CD4-positive, alpha-beta memory T cell (primary cell): Measurements from ENCODE around the gene GABRR2. TPM values are rescaled to one million over a fixed set of nuclear protein-coding genes. Genes with fewer than 3 reads are reported as not detected.

Experiments used
- CTCF ChIA-PET: fragments of 350-600 bp; sonication (Branson Sonifier 250); formaldehyde crosslinking; loops from one replicate; lab custom pipeline; 2021; ENCODE audit warnings: inconsistent platforms; ENCODE audit not compliant: partially characterized antibody; lab: Charles Lee
- POLR2A ChIA-PET: fragments of 350-600 bp; sonication (Branson Sonifier 250); formaldehyde crosslinking; loops from one replicate; lab custom pipeline; 2021; ENCODE audit not compliant: partially characterized antibody; lab: Charles Lee
- DNase-seq, 5 donors: peaks; one replicate each; pipeline versions ENCODE4 v3.0.0 to v3.0.0-alpha.2; 2020 to 2022; ENCODE audit warnings: mixed read lengths in 1 of 5
- H3K27ac ChIP-seq: one replicate; pipeline ENCODE4 v1.7.0; 2013; ENCODE audit warnings: low read depth, low read length
- H3K27me3 ChIP-seq: 2 replicates; pipeline ENCODE4 v1.7.0; 2013; ENCODE audit warnings: mild to moderate bottlenecking, low read length, moderate library complexity; ENCODE audit not compliant: insufficient read depth
- H3K36me3 ChIP-seq: 2 replicates; pipeline ENCODE4 v1.7.0; 2013; ENCODE audit warnings: mild to moderate bottlenecking, low read length, moderate library complexity; ENCODE audit not compliant: insufficient read depth
- H3K4me1 ChIP-seq: 2 replicates; pipeline ENCODE4 v1.7.0; 2013; ENCODE audit warnings: mild to moderate bottlenecking, low read length, moderate library complexity; ENCODE audit not compliant: insufficient read depth
- H3K4me3 ChIP-seq, 2 donors: one replicate each; pipeline ENCODE4 v1.7.0; 2013; ENCODE audit warnings: low read length in 2 of 2, mild to moderate bottlenecking in 1 of 2
- H3K9me3 ChIP-seq, 2 donors: one replicate each; pipeline ENCODE4 v1.7.0; 2013; ENCODE audit warnings: low read length in 2 of 2, control low read depth in 1 of 2; ENCODE audit not compliant: control insufficient read depth in 1 of 2
- H3K27ac Mint-ChIP-seq, 7 donors: one replicate each; pipeline ENCODE4 v1.8.0; 2020 to 2021; ENCODE audit warnings: mixed read lengths in 7 of 7, mild to moderate bottlenecking in 6 of 7, inconsistent platforms in 3 of 7, moderate library complexity in 3 of 7
- H3K27me3 Mint-ChIP-seq, 2 donors: one replicate each; pipeline ENCODE4 v1.8.0; 2020 to 2021; ENCODE audit warnings: mixed read lengths in 2 of 2
- H3K36me3 Mint-ChIP-seq, 2 donors: one replicate each; pipeline ENCODE4 v1.8.0; 2020 to 2021; ENCODE audit warnings: mixed read lengths in 2 of 2, inconsistent platforms in 1 of 2, mild to moderate bottlenecking in 1 of 2
- H3K4me1 Mint-ChIP-seq, 4 donors: one replicate each; pipeline ENCODE4 v1.8.0; 2020 to 2021; ENCODE audit warnings: mixed read lengths in 4 of 4, mild to moderate bottlenecking in 1 of 4
- H3K4me3 Mint-ChIP-seq, 8 donors: one replicate each; pipeline ENCODE4 v1.8.0; 2020 to 2021; ENCODE audit warnings: mixed read lengths in 8 of 8, mild to moderate bottlenecking in 7 of 8, moderate library complexity in 6 of 8, inconsistent platforms in 3 of 8
- H3K9me3 Mint-ChIP-seq, 8 donors: one replicate each; pipeline ENCODE4 v1.8.0; 2020 to 2021; ENCODE audit warnings: mixed read lengths in 8 of 8, mild to moderate bottlenecking in 5 of 8, inconsistent platforms in 3 of 8, moderate library complexity in 1 of 8
- intact Hi-C: fragments of 100-400 bp; cut with micrococcal nuclease; formaldehyde crosslinking; loops from one replicate; pipeline ENCODE4 v1.15.1; 2023
- polyA plus RNA-seq, 2 donors: library from polyadenylated mRNA; unstranded; fragments of 300-500 nt; fragmentation: Illumina TruSeq; gene quantifications; one replicate each; pipeline ENCODE4 v1.2.3, GENCODE V29; 2021
- total RNA-seq, 2 experiments: library from RNA; stranded (reverse); gene quantifications; one replicate each; pipeline ENCODE4 v1.2.3, GENCODE V29; 2021

Gene GABRR2
- total and polyA plus RNA-seq, 4 experiments from 2014 or later, result 0.10 to 1.7 (median 1.2) TPM; not detected in 1

GRCh38 chr6:89278956-89279355, 36.1 kb downstream of the GABRR2 start:
- POLR2A ChIA-PET, result no interaction called here
- H3K27me3 Mint-ChIP-seq, result peaks cover 0 to 2% of the 10 kb centered on the region in 2 donors
- H3K9me3 Mint-ChIP-seq, result peaks cover 0 to 2% (median 0%) of the 10 kb centered on the region in 8 donors
- H3K4me3 Mint-ChIP-seq, result no peak overlapping the region
- CTCF ChIA-PET, result no interaction called here
- intact Hi-C loops, result no loop called here
- Histone ChIP-seq H3K27me3 (no peaks in the 10 kb centered on the region), H3K4me3 (no peak overlapping the region), H3K4me1 (no peaks in the 10 kb centered on the region), H3K27ac (no peak overlapping the region), H3K36me3 (no peaks in the 10 kb centered on the region), H3K9me3 (no peaks in the 10 kb centered on the region)
- peaks cover 0 to 6% (median 3%) of the 10 kb centered on the region in 4 donors for H3K4me1 Mint-ChIP-seq
- DNase-seq, result no peak
- no peaks in the 10 kb centered on the region for H3K36me3 Mint-ChIP-seq
- no peak overlapping the region for H3K27ac Mint-ChIP-seq

DNA sequence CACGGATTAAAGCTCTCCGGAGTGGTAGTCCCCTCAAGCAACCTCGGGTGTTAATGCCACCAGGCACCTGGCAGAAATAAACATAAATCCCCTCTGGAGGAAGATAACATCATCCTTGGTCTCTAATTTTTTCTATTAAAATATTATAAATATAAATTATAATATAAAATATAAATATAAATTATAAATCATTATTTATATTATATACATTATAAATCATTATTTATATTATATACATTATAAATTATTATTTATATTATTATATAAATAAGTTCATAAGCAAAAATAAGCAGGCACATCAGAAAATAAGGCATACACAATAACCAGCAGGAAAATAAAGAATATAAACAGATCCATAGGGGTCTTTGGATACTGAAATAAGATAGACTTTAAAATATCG, 39.2 kb downstream of the GABRR2 start:
- no peaks in the 10 kb centered on the region for H3K4me1 Mint-ChIP-seq
- POLR2A ChIA-PET, result no interaction called here

DNA sequence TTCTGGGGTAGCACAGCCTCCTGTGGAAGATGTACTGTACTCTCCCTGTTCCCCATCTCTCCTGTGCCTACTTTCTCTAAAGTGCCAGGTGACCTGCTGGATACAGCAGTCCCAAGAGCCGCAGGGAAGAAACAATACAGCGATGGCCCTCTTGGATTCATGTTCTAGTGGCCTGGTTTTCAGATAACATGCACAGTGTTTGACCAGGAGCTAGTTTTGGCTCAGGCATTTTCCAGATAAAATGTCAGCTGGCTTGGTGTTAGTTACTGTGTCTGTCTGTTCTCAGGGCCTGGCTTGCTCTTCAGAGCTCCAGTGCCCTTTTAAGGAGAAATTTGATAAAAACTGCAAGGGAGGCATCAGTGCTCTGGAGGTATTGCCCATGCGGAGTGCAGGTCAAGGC, 41.3 kb downstream of the GABRR2 start:
- no peaks in the 10 kb centered on the region for H3K36me3 Mint-ChIP-seq
- no peaks in the 10 kb centered on the region for H3K4me1 ChIP-seq
- POLR2A ChIA-PET, result no interaction called here
- CTCF ChIA-PET, result no interaction called here
- no peak for DNase-seq
- H3K4me1 Mint-ChIP-seq, result no peaks in the 10 kb centered on the region
- no peaks in the 10 kb centered on the region for H3K9me3 Mint-ChIP-seq
- H3K27me3 Mint-ChIP-seq, result peaks cover 2 to 4% of the 10 kb centered on the region in 2 donors
- no peaks in the 10 kb centered on the region for H3K9me3 ChIP-seq
- no peak overlapping the region for H3K4me3 Mint-ChIP-seq
- no peaks in the 10 kb centered on the region for H3K27me3 ChIP-seq
- no peak overlapping the region for H3K27ac ChIP-seq
- H3K4me3 ChIP-seq, result no peak overlapping the region
- H3K27ac Mint-ChIP-seq, result no peak overlapping the region
- H3K36me3 ChIP-seq, result no peaks in the 10 kb centered on the region
- intact Hi-C loops, result no loop called here

More for the DNA sequence above, 39.2 kb downstream of the GABRR2 start:
- no peaks in the 10 kb centered on the region for H3K9me3 ChIP-seq
- H3K27ac Mint-ChIP-seq, result no peak overlapping the region
- intact Hi-C loops, result no loop called here
- H3K9me3 Mint-ChIP-seq, result no peaks in the 10 kb centered on the region
- H3K36me3 Mint-ChIP-seq, result no peaks in the 10 kb centered on the region
- no peak for DNase-seq
- H3K27ac ChIP-seq, result no peak overlapping the region
- no peak overlapping the region for H3K4me3 ChIP-seq
- no peaks in the 10 kb centered on the region for H3K4me1 ChIP-seq
- H3K4me3 Mint-ChIP-seq, result no peak overlapping the region
- no peaks in the 10 kb centered on the region for H3K27me3 ChIP-seq
- CTCF ChIA-PET, result no interaction called here
- peaks cover 0 to 2% of the 10 kb centered on the region in 2 donors for H3K27me3 Mint-ChIP-seq
- H3K36me3 ChIP-seq, result no peaks in the 10 kb centered on the region

DNA sequence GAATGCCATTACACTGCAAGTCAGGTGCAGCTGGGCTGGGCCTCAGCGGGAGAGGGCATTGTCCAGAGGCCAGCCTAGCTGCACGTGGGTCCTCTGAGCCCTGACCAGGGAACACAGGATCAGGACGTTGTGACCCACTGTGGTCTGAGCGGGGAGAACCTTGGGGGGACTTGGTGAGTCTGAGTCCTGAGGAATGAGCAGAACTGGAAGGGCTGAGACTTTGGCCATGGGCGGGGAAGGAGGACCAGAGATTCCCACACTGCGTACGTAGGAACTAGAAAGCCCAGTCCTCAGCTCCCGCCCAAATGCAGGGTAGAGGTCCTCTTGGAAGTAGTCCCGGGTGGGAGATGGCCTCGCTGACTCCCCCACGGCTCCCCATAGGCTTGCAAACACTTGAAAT, 42.5 kb downstream of the GABRR2 start:
- no peak overlapping the region for H3K4me3 ChIP-seq
- ChIA-PET POLR2A (no interaction called here), CTCF (no interaction called here)
- H3K27me3 Mint-ChIP-seq, result peaks cover 0 to 7% of the 10 kb centered on the region in 2 donors
- no peak overlapping the region for H3K27ac Mint-ChIP-seq
- intact Hi-C loops, result no loop called here
- no peaks in the 10 kb centered on the region for H3K27me3 ChIP-seq
- no peaks in the 10 kb centered on the region for H3K36me3 Mint-ChIP-seq
- no peaks in the 10 kb centered on the region for H3K4me1 Mint-ChIP-seq
- no peaks in the 10 kb centered on the region for H3K9me3 Mint-ChIP-seq
- H3K27ac ChIP-seq, result no peak overlapping the region
- H3K4me3 Mint-ChIP-seq, result no peak overlapping the region
- no peaks in the 10 kb centered on the region for H3K9me3 ChIP-seq
- no peaks in the 10 kb centered on the region for H3K36me3 ChIP-seq
- DNase-seq, result no peak
- H3K4me1 ChIP-seq, result no peaks in the 10 kb centered on the region

DNA sequence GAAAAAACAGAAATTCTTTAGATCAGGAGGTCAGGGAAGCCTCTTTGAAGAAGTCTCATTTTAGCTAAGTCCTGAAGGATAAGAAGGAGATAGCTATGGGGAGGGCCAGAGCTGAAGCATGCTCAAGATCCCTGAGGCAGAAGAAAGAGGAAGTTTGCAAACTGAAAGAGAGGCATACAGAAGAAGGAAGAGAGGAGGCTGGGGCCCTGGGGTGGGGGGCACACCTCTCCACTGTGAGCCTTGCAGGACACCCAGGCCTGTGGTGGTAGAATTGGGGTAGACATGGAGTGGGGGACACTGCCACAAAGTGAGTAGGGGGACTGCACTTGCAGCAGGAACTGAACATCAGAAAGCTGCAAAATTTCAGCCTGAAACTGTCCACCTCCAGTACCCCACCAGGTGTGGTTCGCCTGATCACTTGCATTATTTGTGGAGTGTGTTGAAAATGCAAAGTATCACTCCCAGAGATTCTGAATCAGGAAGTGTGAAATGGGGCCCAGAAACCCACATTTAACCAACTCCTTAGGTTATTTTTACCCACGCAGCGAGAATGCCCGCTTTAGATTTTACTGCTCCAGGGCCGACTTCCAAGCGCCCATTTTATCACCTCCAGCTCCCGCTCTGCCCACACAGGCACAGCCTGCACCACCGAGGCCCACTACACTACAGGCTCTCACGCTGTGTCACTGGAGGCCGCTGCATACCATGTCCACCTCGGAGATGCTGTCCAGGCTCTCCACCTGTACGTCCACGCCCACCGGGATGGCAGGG, 44.0 kb downstream of the GABRR2 start:
- intact Hi-C loops, result no loop called here
- H3K36me3 Mint-ChIP-seq, result no peaks in the 10 kb centered on the region
- ChIA-PET POLR2A (no interaction called here), CTCF (interaction anchor here (1.1 kb wide), 1 partner anchor 17 kb away, joined by 3 read pairs; no protein-coding TSS in a partner anchor)
- no peaks in the 10 kb centered on the region for H3K4me1 Mint-ChIP-seq
- H3K4me3 ChIP-seq, result no peak overlapping the region
- H3K27me3 Mint-ChIP-seq, result peaks cover 2 to 7% of the 10 kb centered on the region in 2 donors
- H3K4me3 Mint-ChIP-seq, result no peak overlapping the region
- no peak for DNase-seq
- H3K27ac Mint-ChIP-seq, result no peak overlapping the region
- H3K4me1 ChIP-seq, result no peaks in the 10 kb centered on the region
- no peaks in the 10 kb centered on the region for H3K36me3 ChIP-seq
- no peaks in the 10 kb centered on the region for H3K9me3 Mint-ChIP-seq
- no peaks in the 10 kb centered on the region for H3K27me3 ChIP-seq
- H3K9me3 ChIP-seq, result no peaks in the 10 kb centered on the region
- no peak overlapping the region for H3K27ac ChIP-seq

GRCh38 chr6:89269981-89270380, 45.1 kb downstream of the GABRR2 start:
- Histone ChIP-seq H3K4me3 (no peak overlapping the region), H3K36me3 (no peaks in the 10 kb centered on the region), H3K9me3 (no peaks in the 10 kb centered on the region), H3K27me3 (no peaks in the 10 kb centered on the region), H3K27ac (no peak overlapping the region), H3K4me1 (no peaks in the 10 kb centered on the region)
- Mint-ChIP-seq H3K9me3 (no peaks in the 10 kb centered on the region), H3K27ac (no peak overlapping the region), H3K36me3 (no peaks in the 10 kb centered on the region), H3K27me3 (peaks cover 2 to 7% of the 10 kb centered on the region in 2 donors), H3K4me3 (no peak overlapping the region), H3K4me1 (no peaks in the 10 kb centered on the region)
- ChIA-PET POLR2A (no interaction called here), CTCF (no interaction called here)
- intact Hi-C loops, result no loop called here
- no peak for DNase-seq

DNA sequence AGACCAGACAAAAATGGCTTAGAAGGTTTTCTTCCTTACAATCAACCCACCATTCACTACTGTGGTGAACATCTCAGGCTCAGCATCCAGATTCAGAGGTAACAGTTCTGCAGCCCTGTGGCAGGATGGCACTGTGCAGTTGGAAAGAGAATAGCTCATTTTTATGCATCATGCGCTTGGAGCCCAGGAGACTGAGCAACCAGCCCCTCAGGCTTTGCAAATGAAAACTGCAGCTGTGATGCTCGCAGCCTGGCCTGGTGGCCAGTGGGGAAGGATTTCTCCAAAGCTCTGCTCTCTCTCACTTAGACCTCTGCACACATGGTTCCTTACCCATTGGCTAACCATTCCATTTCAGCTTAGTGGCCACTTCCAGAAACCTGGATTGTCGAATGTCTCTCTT, 45.8 kb downstream of the GABRR2 start:
- no peak for DNase-seq
- H3K27ac ChIP-seq, result no peak overlapping the region
- H3K4me1 ChIP-seq, result no peaks in the 10 kb centered on the region
- no peaks in the 10 kb centered on the region for H3K27me3 ChIP-seq
- CTCF ChIA-PET, result no interaction called here
- no peak overlapping the region for H3K27ac Mint-ChIP-seq
- intact Hi-C loops, result no loop called here
- peaks cover 2 to 7% of the 10 kb centered on the region in 2 donors for H3K27me3 Mint-ChIP-seq
- H3K36me3 Mint-ChIP-seq, result no peaks in the 10 kb centered on the region
- no peaks in the 10 kb centered on the region for H3K36me3 ChIP-seq
- H3K9me3 ChIP-seq, result no peaks in the 10 kb centered on the region
- H3K4me1 Mint-ChIP-seq, result no peaks in the 10 kb centered on the region
- H3K4me3 Mint-ChIP-seq, result no peak overlapping the region
- H3K9me3 Mint-ChIP-seq, result no peaks in the 10 kb centered on the region
- POLR2A ChIA-PET, result no interaction called here
- H3K4me3 ChIP-seq, result no peak overlapping the region
